A549 (cell line): Measurements from ENCODE around the gene LIAS. TPM values are rescaled to one million over a fixed set of nuclear protein-coding genes. Genes with fewer than 3 reads are reported as not detected.

Experiments used
- ATAC-seq, 2 experiments: fragments of 200-7000 bp in 1 of 2; fragments of >200 bp in 1 of 2; cut with Nextera tagmentation in 1 of 2; cut with Tn5 transposase in 1 of 2; 3 replicates each; pipeline versions ENCODE4 v1.8.0 to v1.9.1; 2018 to 2020; ENCODE audit warnings: mild to moderate bottlenecking in 1 of 2, moderate library complexity in 1 of 2
- CTCF ChIA-PET: fragments of 300-600 bp; sonication (Branson Sonifier 250); formaldehyde crosslinking; extraction: SDS; loops from one replicate; lab custom pipeline; 2021; ENCODE audit warnings: antibody characterized with exemption, inconsistent platforms; lab: Yijun Ruan, JAX
- POLR2A ChIA-PET: fragments of 350-600 bp; formaldehyde crosslinking; extraction: SDS; loops from one replicate; lab custom pipeline; 2021; ENCODE audit warnings: antibody characterized with exemption, inconsistent platforms; lab: Yijun Ruan, JAX
- DNase-seq, 2 experiments: peaks; one replicate each; pipeline versions ENCODE4 v3.0.0 to v3.0.0-alpha.2; 2011 to 2016; ENCODE audit warnings: low read depth in 1 of 2, low spot score in 1 of 2
- FAIRE-seq: peaks from 2 replicates; lab custom pipeline; 2011; peaks lifted over from hg19 to GRCh38; lab: Jason Lieb, UNC
- H3K27ac ChIP-seq, 2 experiments: fragments of >200 bp; sonication (Bioruptor Twin); formaldehyde crosslinking; 3 replicates each; pipeline ENCODE4 v1.5.1; 2016 to 2017
- H3K4me1 ChIP-seq: fragments of >200 bp; sonication (Bioruptor Twin); formaldehyde crosslinking; 3 replicates; pipeline ENCODE4 v1.6.1; 2016
- H3K4me2 ChIP-seq: fragments of >200 bp; sonication (Bioruptor Twin); formaldehyde crosslinking; 3 replicates; pipeline ENCODE4 v1.6.1; 2016
- H3K4me3 ChIP-seq: fragments of >200 bp; sonication (Bioruptor Twin); formaldehyde crosslinking; 3 replicates; pipeline ENCODE4 v1.5.1; 2016
- H3K9me3 ChIP-seq: fragments of >200 bp; sonication (Bioruptor Twin); formaldehyde crosslinking; 3 replicates; pipeline ENCODE4 v1.6.1; 2016
- CEBPB ChIP-seq, 2 experiments: fragments of >200 bp in 1 of 2; sonication (Bioruptor Twin) in 1 of 2; formaldehyde crosslinking in 1 of 2; IDR thresholded peaks; 2 replicates each; pipeline ENCODE4 v1.6.1; 2012 to 2016
- EP300 ChIP-seq, 2 experiments: fragments of >200 bp; sonication (Bioruptor Twin); formaldehyde crosslinking; IDR thresholded peaks; 2 replicates in 1 of 2; 3 replicates in 1 of 2; pipeline ENCODE4 v1.6.1; 2016 to 2017
- FOSL2 ChIP-seq, 2 experiments: fragments of 450-650 bp in 1 of 2; fragments of >200 bp in 1 of 2; sonication (Bioruptor Twin) in 1 of 2; formaldehyde crosslinking; IDR thresholded peaks; 2 replicates each; pipeline versions ENCODE4 v1.5.0 to v1.6.1; 2016 to 2020; ENCODE audit warnings: mild to moderate bottlenecking in 1 of 2, moderate library complexity in 1 of 2
- FOXS1 ChIP-seq: fragments of 250-450 bp; sonication (Bioruptor Pico); IDR thresholded peaks from 2 replicates; pipeline ENCODE4 v1.5.0; 2020; ENCODE audit warnings: mild to moderate bottlenecking, moderate library complexity
- GATA3 ChIP-seq: IDR thresholded peaks from 2 replicates; pipeline ENCODE4 v1.6.1; 2012; ENCODE audit warnings: borderline replicate concordance
- HEYL ChIP-seq: fragments of 250-450 bp; sonication (Bioruptor Pico); IDR thresholded peaks from 2 replicates; pipeline ENCODE4 v1.8.0; 2021; ENCODE audit warnings: mild to moderate bottlenecking, moderate library complexity
- HOXB5 ChIP-seq: fragments of 250-450 bp; sonication (Bioruptor Pico); IDR thresholded peaks from 2 replicates; pipeline ENCODE4 v1.5.0; 2020; ENCODE audit warnings: mild to moderate bottlenecking, moderate library complexity
- JUN ChIP-seq, 2 experiments: fragments of >200 bp; sonication (Bioruptor Twin); formaldehyde crosslinking; IDR thresholded peaks; 2 replicates in 1 of 2; 3 replicates in 1 of 2; pipeline ENCODE4 v1.6.1; 2016 to 2017
- KDM5A ChIP-seq: fragments of 200-600 bp; sonication (generic); IDR thresholded peaks from 2 replicates; pipeline ENCODE4 v1.6.1; 2016; ENCODE audit warnings: antibody characterized with exemption, mild to moderate bottlenecking
- MAZ ChIP-seq: fragments of 150-350 bp; IDR thresholded peaks from 2 replicates; pipeline ENCODE4 v1.6.1; 2014; ENCODE audit warnings: antibody characterized with exemption, low read depth, low read length, borderline replicate concordance
- MYC ChIP-seq: IDR thresholded peaks from 2 replicates; pipeline ENCODE4 v1.6.1; 2012; ENCODE audit warnings: mild to moderate bottlenecking, inconsistent platforms, low read length, improper control_type of control experiment, borderline replicate concordance
- NFE2L2 ChIP-seq: fragments of 150-350 bp; conservative IDR thresholded peaks from 2 replicates; pipeline ENCODE4 v1.6.1; 2014; ENCODE audit warnings: low read length
- NPAS2 ChIP-seq: fragments of 250-450 bp; sonication (Bioruptor Pico); IDR thresholded peaks from 2 replicates; pipeline ENCODE4 v1.8.0; 2022; ENCODE audit warnings: mild to moderate bottlenecking, moderate library complexity, borderline replicate concordance
- NR3C1 ChIP-seq: fragments of >200 bp; sonication (Bioruptor Twin); formaldehyde crosslinking; IDR thresholded peaks from 3 replicates; pipeline ENCODE4 v1.6.1; 2017
- PHF8 ChIP-seq: fragments of 200-600 bp; sonication (generic); IDR thresholded peaks from 2 replicates; pipeline ENCODE4 v1.6.1; 2016; ENCODE audit warnings: low read depth, mild to moderate bottlenecking, antibody characterized with exemption, moderate library complexity, borderline replicate concordance
- POLR2A ChIP-seq: IDR thresholded peaks from 2 replicates; pipeline ENCODE4 v1.6.1; 2012; ENCODE audit warnings: mild to moderate bottlenecking, low read length
- RAD21 ChIP-seq, 2 experiments: fragments of >200 bp in 1 of 2; sonication (Bioruptor Twin) in 1 of 2; formaldehyde crosslinking in 1 of 2; IDR thresholded peaks in 1 of 2; conservative IDR thresholded peaks in 1 of 2; 2 replicates in 1 of 2; 3 replicates in 1 of 2; pipeline ENCODE4 v1.6.1; 2012 to 2018; ENCODE audit warnings: inconsistent platforms in 1 of 2
- RARB ChIP-seq: fragments of 250-450 bp; sonication (Bioruptor Pico); IDR thresholded peaks from 2 replicates; pipeline ENCODE4 v1.8.0; 2021; ENCODE audit warnings: mild to moderate bottlenecking, moderate library complexity
- RCOR1 ChIP-seq: fragments of 150-350 bp; IDR thresholded peaks from 2 replicates; pipeline ENCODE4 v1.6.1; 2014; ENCODE audit warnings: antibody characterized with exemption, low read length, low read depth
- RFX5 ChIP-seq: fragments of 450-650 bp; IDR thresholded peaks from 2 replicates; pipeline ENCODE4 v1.7.1; 2014; ENCODE audit warnings: antibody characterized with exemption, mild to moderate bottlenecking, moderate library complexity
- WGBS: methylation state at CpG from one replicate; pipeline ENCODE4 v1.1.6; 2017; ENCODE audit errors: missing lambda C conversion rate; 5-methylcytosine and 5-hydroxymethylcytosine counted together
- polyA minus RNA-seq: library from RNA; depleted of rRNA, polyadenylated mRNA; stranded (reverse); fragments of >200 nt; gene quantifications from 2 replicates; pipeline ENCODE4 v1.2.3, GENCODE V29; 2011; rRNA and poly(A)+ RNA removed
- polyA plus RNA-seq, 4 experiments: library from polyadenylated mRNA; depleted of rRNA in 3 of 4; stranded (reverse); fragments of >200 nt; fragmentation: RNase III in 1 of 4; extraction: RNeasy Plus Mini Kit Qiagen cat#74134 plus additional on column Dnase treatment in 1 of 4; gene quantifications; 2 replicates in 3 of 4; 3 replicates in 1 of 4; pipeline ENCODE4 v1.2.3, GENCODE V29; 2011 to 2017
- TF ChIP-seq, protein P1 (sequence below): IDR thresholded peaks from 2 replicates; pipeline ENCODE4 v1.6.1; 2012
- TF ChIP-seq, protein P2 (sequence below): fragments of >200 bp; sonication (Bioruptor Twin); formaldehyde crosslinking; IDR thresholded peaks from 3 replicates; pipeline ENCODE4 v1.6.1; 2016
- TF ChIP-seq, protein P3 (sequence below): fragments of >200 bp; sonication (Bioruptor Twin); formaldehyde crosslinking; IDR thresholded peaks from 2 replicates; pipeline ENCODE4 v1.6.1; 2016
- TF ChIP-seq, protein P4 (sequence below): fragments of 150-350 bp; IDR thresholded peaks from 2 replicates; pipeline ENCODE4 v1.6.1; 2014; ENCODE audit warnings: low read depth, mild to moderate bottlenecking, low read length
- TF ChIP-seq, protein P5 (sequence below): fragments of >200 bp; sonication (Bioruptor Twin); formaldehyde crosslinking; IDR thresholded peaks from 3 replicates; pipeline ENCODE4 v1.5.1; 2016
- TF ChIP-seq, protein P6 (sequence below): IDR thresholded peaks from 2 replicates; pipeline ENCODE4 v1.6.1; 2012
- TF ChIP-seq, protein P7 (sequence below): fragments of 450-650 bp; IDR thresholded peaks from 2 replicates; pipeline ENCODE4 v1.6.1; 2014; ENCODE audit warnings: antibody characterized with exemption

LIAS gene
- 16.0 and 22.3 TPM in 2 replicates for polyA plus RNA-seq (2011; rRNA removed)
- 7.5 and 8.6 TPM in 2 replicates for polyA plus RNA-seq (2012; cell fraction: cytosol; rRNA removed)
- 3.2 and 4.7 TPM in 2 replicates for polyA plus RNA-seq (2012; cell fraction: nucleus; rRNA removed)
- polyA plus RNA-seq (2017; fragmentation: RNase III; extraction: RNeasy Plus Mini Kit Qiagen cat#74134 plus additional on column Dnase treatment): 11.3 to 14.5 TPM (median 12.9 TPM) in 3 replicates
- 4.0 and 4.7 TPM in 2 replicates for polyA minus RNA-seq

DNA sequence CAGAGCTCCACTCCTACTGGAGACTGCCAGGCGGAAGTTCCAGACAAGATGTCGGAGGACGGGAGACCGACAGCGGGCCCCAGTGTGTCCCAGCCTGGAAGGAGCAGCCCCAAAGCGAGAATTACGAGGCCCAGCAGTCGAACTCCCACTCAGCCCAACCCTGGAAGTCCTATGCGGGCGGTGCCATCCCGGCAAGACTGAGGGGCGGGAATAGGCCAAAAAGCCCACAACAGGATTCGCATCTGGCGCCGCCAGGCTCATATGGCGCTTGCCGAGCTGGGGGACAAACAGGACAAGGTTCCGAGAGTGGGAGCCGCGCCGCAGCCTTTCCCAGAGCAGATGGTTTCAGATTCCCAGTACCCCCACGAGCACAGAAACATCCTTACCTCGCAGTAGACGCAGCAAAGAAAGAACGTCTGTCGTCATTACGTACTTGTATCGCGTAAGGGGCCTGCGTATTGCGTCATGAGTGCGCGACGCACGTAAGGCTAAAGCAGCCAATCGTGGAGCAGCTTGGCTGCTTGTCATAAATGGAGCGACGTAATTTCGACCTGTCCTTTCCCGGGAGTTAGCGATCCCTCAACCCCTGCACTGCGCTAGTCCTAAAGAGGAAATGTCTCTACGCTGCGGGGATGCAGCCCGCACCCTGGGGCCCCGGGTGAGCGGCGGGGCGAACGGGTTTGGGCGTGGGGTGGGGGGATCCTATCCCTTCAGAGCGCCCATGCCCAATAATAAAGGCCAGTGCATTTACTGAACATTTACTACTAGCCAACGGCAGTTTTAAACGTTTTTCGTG is at the start of gene LIAS, which contains the start of gene RPL9:
LIAS (plus strand) TSS at position 552 of the 796 bp plus-strand sequence; CDS start at position 614, 62 bp downstream.
RPL9 (minus strand) TSS at position 418 of the 796 bp plus-strand sequence. CDS start 483 bp downstream, outside the sequence.
- peak within 1 kb of the TSS; percentile 93 to 94 for H3K27ac ChIP-seq
- 3% methylated on average over 20 of the region's 55 CpGs for WGBS
- CTCF ChIA-PET: interaction anchor here (1.4 kb wide), 1 partner anchor 11 kb away, joined by 5 read pairs; no protein-coding TSS in a partner anchor
- POLR2A ChIA-PET: interaction anchor here (0.6 to 3.1 kb wide), 12 partner anchors 8 to 274 kb away, joined by 4 to 16 read pairs (median 5); partner anchors contain the start of genes RFC1, SMIM14 and UGDH
- DNase-seq (peak; percentile 95 to 99), FAIRE-seq (no peak)
- TF ChIP-seq KDM5A: peak; percentile 82
- TF ChIP-seq, protein P1, sequence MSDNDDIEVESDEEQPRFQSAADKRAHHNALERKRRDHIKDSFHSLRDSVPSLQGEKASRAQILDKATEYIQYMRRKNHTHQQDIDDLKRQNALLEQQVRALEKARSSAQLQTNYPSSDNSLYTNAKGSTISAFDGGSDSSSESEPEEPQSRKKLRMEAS: peak; percentile 88
- peak in 1 of 2 experiments; percentile 50; a peak in 1 of 4 replicates for TF ChIP-seq CEBPB (IDR thresholded peaks at IDR 0.05)
- no peak for TF ChIP-seq HEYL (CRISPR knock-in tag)
- TF ChIP-seq PHF8: peak; percentile 73; the same call in 1 of the 2 replicates
- TF ChIP-seq, protein P2, sequence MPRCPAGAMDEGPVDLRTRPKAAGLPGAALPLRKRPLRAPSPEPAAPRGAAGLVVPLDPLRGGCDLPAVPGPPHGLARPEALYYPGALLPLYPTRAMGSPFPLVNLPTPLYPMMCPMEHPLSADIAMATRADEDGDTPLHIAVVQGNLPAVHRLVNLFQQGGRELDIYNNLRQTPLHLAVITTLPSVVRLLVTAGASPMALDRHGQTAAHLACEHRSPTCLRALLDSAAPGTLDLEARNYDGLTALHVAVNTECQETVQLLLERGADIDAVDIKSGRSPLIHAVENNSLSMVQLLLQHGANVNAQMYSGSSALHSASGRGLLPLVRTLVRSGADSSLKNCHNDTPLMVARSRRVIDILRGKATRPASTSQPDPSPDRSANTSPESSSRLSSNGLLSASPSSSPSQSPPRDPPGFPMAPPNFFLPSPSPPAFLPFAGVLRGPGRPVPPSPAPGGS: peak; percentile 96
- no peak for TF ChIP-seq RARB (CRISPR knock-in tag)
- TF ChIP-seq MAZ: peak; percentile 81; the same call in 1 of the 2 replicates
- no peak for TF ChIP-seq HOXB5
- peak; percentile 56; the same call in 1 of the 2 replicates for TF ChIP-seq RFX5
- TF ChIP-seq POLR2A: peak; percentile 78
- TF ChIP-seq FOSL2 (IDR thresholded peaks at IDR 0.05): no peak
- TF ChIP-seq FOSL2 (CRISPR knock-in tag; IDR thresholded peaks at IDR 0.05): peak; percentile 33; the same call in 1 of the 2 replicates
- peak; percentile 78 to 98 for TF ChIP-seq JUN (IDR thresholded peaks at IDR 0.05)
- TF ChIP-seq, all 56 proteins: peak for 10
- Histone ChIP-seq H3K9me3 (no peaks in the 10 kb centered on the region), H3K4me2 (peak within 1 kb of the TSS; percentile 94), H3K4me1 (peaks cover 33% of the 10 kb centered on the region), H3K4me3 (peak within 1 kb of the TSS; percentile 82)
- ATAC-seq: peak; percentile 95 to 96

DNA sequence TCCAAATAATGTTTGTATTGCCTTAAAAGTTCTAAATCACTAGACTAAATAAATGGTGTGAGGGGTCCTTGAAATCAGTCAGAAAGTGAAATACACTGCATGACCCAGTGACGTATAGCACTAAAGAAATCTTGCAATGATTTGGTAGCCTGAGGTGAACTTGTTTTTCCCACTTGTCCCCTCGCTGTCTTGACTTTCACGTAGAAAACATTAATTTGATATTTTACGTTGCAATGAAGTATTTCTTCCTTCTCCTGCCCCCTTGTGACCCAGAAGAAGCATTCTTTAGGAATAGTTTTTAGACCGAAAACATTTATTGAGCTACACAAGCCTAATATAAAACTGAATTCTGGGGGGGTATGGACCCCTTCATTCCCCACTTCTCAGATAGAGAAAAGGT is 48.4 kb upstream of the LIAS start:
- no peak; a peak in 2 of 6 replicates for ATAC-seq
- Histone ChIP-seq H3K4me1 (peaks cover 27% of the 10 kb centered on the region), H3K4me2 (peak overlapping the region; percentile 42), H3K9me3 (no peaks in the 10 kb centered on the region), H3K4me3 (no peak overlapping the region), H3K27ac (no peak overlapping the region)
- CTCF ChIA-PET: interaction anchor here (0.7 to 1.1 kb wide), 3 partner anchors 107 to 606 kb away, joined by 3 read pairs; partner anchors contain the start of gene TLR1
- no peak for FAIRE-seq
- POLR2A ChIA-PET: no interaction called here
- WGBS: 33% methylated on average over 5 of the region's 5 CpGs
- DNase-seq: peak in 1 of 2 experiments; percentile 36
- TF ChIP-seq, protein P3, sequence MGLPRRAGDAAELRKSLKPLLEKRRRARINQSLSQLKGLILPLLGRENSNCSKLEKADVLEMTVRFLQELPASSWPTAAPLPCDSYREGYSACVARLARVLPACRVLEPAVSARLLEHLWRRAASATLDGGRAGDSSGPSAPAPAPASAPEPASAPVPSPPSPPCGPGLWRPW: no peak
- TF ChIP-seq RCOR1: no peak
- TF ChIP-seq, protein P4, sequence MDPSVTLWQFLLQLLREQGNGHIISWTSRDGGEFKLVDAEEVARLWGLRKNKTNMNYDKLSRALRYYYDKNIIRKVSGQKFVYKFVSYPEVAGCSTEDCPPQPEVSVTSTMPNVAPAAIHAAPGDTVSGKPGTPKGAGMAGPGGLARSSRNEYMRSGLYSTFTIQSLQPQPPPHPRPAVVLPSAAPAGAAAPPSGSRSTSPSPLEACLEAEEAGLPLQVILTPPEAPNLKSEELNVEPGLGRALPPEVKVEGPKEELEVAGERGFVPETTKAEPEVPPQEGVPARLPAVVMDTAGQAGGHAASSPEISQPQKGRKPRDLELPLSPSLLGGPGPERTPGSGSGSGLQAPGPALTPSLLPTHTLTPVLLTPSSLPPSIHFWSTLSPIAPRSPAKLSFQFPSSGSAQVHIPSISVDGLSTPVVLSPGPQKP: no peak
- TF ChIP-seq MYC: no peak
- no peak for TF ChIP-seq NPAS2 (CRISPR knock-in tag)
- no peak for TF ChIP-seq HEYL (CRISPR knock-in tag)
- TF ChIP-seq, protein P1: no peak
- TF ChIP-seq, protein P5, sequence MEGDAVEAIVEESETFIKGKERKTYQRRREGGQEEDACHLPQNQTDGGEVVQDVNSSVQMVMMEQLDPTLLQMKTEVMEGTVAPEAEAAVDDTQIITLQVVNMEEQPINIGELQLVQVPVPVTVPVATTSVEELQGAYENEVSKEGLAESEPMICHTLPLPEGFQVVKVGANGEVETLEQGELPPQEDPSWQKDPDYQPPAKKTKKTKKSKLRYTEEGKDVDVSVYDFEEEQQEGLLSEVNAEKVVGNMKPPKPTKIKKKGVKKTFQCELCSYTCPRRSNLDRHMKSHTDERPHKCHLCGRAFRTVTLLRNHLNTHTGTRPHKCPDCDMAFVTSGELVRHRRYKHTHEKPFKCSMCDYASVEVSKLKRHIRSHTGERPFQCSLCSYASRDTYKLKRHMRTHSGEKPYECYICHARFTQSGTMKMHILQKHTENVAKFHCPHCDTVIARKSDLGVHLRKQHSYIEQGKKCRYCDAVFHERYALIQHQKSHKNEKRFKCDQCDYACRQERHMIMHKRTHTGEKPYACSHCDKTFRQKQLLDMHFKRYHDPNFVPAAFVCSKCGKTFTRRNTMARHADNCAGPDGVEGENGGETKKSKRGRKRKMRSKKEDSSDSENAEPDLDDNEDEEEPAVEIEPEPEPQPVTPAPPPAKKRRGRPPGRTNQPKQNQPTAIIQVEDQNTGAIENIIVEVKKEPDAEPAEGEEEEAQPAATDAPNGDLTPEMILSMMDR: peak; percentile 28
- TF ChIP-seq, protein P6, sequence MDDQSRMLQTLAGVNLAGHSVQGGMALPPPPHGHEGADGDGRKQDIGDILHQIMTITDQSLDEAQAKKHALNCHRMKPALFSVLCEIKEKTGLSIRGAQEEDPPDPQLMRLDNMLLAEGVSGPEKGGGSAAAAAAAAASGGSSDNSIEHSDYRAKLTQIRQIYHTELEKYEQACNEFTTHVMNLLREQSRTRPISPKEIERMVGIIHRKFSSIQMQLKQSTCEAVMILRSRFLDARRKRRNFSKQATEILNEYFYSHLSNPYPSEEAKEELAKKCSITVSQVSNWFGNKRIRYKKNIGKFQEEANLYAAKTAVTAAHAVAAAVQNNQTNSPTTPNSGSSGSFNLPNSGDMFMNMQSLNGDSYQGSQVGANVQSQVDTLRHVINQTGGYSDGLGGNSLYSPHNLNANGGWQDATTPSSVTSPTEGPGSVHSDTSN: no peak
- TF ChIP-seq, protein P7, sequence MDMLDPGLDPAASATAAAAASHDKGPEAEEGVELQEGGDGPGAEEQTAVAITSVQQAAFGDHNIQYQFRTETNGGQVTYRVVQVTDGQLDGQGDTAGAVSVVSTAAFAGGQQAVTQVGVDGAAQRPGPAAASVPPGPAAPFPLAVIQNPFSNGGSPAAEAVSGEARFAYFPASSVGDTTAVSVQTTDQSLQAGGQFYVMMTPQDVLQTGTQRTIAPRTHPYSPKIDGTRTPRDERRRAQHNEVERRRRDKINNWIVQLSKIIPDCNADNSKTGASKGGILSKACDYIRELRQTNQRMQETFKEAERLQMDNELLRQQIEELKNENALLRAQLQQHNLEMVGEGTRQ: no peak
- no peak for TF ChIP-seq FOXS1 (CRISPR knock-in tag)
- peak; percentile 37 to 53; a peak in 4 of 5 replicates for TF ChIP-seq RAD21 (conservative IDR thresholded peaks at IDR 0.05 in 1 of 2, IDR thresholded peaks at IDR 0.05 in 1 of 2)
- TF ChIP-seq EP300 (IDR thresholded peaks at IDR 0.05): no peak
- TF ChIP-seq PHF8: no peak
- no peak for TF ChIP-seq NR3C1
- no peak for TF ChIP-seq NFE2L2
- no peak for TF ChIP-seq GATA3
